ENCODE data around the gene NIM1K.

- TF ChIP-seq POLR2A (IDR thresholded peaks at IDR 0.05; ENCODE audit: low read depth, low read length): no peak
- TF ChIP-seq, protein P1, sequence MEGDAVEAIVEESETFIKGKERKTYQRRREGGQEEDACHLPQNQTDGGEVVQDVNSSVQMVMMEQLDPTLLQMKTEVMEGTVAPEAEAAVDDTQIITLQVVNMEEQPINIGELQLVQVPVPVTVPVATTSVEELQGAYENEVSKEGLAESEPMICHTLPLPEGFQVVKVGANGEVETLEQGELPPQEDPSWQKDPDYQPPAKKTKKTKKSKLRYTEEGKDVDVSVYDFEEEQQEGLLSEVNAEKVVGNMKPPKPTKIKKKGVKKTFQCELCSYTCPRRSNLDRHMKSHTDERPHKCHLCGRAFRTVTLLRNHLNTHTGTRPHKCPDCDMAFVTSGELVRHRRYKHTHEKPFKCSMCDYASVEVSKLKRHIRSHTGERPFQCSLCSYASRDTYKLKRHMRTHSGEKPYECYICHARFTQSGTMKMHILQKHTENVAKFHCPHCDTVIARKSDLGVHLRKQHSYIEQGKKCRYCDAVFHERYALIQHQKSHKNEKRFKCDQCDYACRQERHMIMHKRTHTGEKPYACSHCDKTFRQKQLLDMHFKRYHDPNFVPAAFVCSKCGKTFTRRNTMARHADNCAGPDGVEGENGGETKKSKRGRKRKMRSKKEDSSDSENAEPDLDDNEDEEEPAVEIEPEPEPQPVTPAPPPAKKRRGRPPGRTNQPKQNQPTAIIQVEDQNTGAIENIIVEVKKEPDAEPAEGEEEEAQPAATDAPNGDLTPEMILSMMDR (IDR thresholded peaks at IDR 0.05; ENCODE audit: extremely low read depth in 1 of 2, insufficient read depth in 1 of 2, low read depth in 1 of 2, low read length in 2 of 2): no peak
- no peak for TF ChIP-seq EZH2 (IDR thresholded peaks at IDR 0.05; ENCODE audit: borderline replicate concordance, low read depth, low read length, severe bottlenecking)
- TF ChIP-seq POLR2AphosphoS5 (IDR thresholded peaks at IDR 0.05; ENCODE audit: insufficient read depth, low read depth, low read length): no peak
- no peak for TF ChIP-seq FOS (IDR thresholded peaks at IDR 0.05; ENCODE audit: borderline replicate concordance, insufficient read depth, low read length)
- no peak for TF ChIP-seq JUN (IDR thresholded peaks at IDR 0.05; ENCODE audit: borderline replicate concordance, insufficient read depth, insufficient read length, low read depth)
Observed at GRCh38 chr5:43295202-43295601, 103.2 kb downstream of the NIM1K start.
